GM12878 (cell line): ENCODE measurements around the gene CD101. TPM values are rescaled to one million over a fixed set of nuclear protein-coding genes. Genes with fewer than 3 reads are reported as not detected.

ENCODE experiments used
- ATAC-seq: fragments of 200-7000 bp; cut with Tn5 transposase; 3 replicates; pipeline ENCODE4 v1.9.1; 2020; ENCODE audit warnings: mild to moderate bottlenecking, moderate library complexity
- BruUV-seq: library from RNA; stranded (reverse); fragments of 400-500 nt; replicated peaks from 2 replicates; lab custom pipeline; 2021; lab: Mats Ljungman, UMichigan
- CTCF ChIA-PET: fragments of 300-600 bp; sonication (Branson Sonifier 250); formaldehyde crosslinking; extraction: SDS; loops from one replicate; lab custom pipeline; 2021; ENCODE audit warnings: inconsistent platforms; lab: Yijun Ruan, JAX
- POLR2A ChIA-PET: fragments of 350-600 bp; formaldehyde crosslinking; extraction: SDS; loops from one replicate; lab custom pipeline; 2021; ENCODE audit warnings: inconsistent platforms; lab: Charles Lee
- RAD21 ChIA-PET: fragments of 300-600 bp; sonication (Branson Sonifier 250); formaldehyde crosslinking; loops from one replicate; lab custom pipeline; 2023; ENCODE audit warnings: antibody characterized with exemption; ENCODE audit not compliant: unreplicated experiment; lab: Charles Lee
- SMC1A ChIA-PET: fragments of 300-600 bp; sonication (Branson Sonifier 250); formaldehyde crosslinking; loops from one replicate; lab custom pipeline; 2023; ENCODE audit not compliant: unreplicated experiment, uncharacterized antibody; lab: Charles Lee
- DNase-seq: peaks from one replicate; pipeline ENCODE4 v3.0.0-alpha.2; 2011; ENCODE audit warnings: low read depth, low spot score
- FAIRE-seq: peaks from 3 replicates; lab custom pipeline; 2011; peaks lifted over from hg19 to GRCh38; lab: Jason Lieb, UNC
- H2AFZ ChIP-seq: 2 replicates; pipeline ENCODE4 v1.6.0; 2011; ENCODE audit warnings: low read depth, low read length, control low read depth; ENCODE audit not compliant: control insufficient read depth
- H3K27ac ChIP-seq: 2 replicates; pipeline ENCODE4 v1.5.1; 2011; ENCODE audit warnings: control low read depth; ENCODE audit not compliant: control insufficient read depth, insufficient read depth
- H3K27me3 ChIP-seq, 2 experiments: replicated peaks in 1 of 2; 2 replicates each; pipeline versions ENCODE4 v1.6.0 to v1.6.1; 2011; ENCODE audit warnings: low read length in 1 of 2; ENCODE audit not compliant: control insufficient read depth in 2 of 2, insufficient read depth in 2 of 2
- H3K36me3 ChIP-seq, 2 experiments: 2 replicates each; pipeline ENCODE4 v1.5.1; 2011; ENCODE audit warnings: low read length in 1 of 2; ENCODE audit not compliant: control insufficient read depth in 2 of 2, insufficient read depth in 2 of 2
- H3K4me1 ChIP-seq: 2 replicates; pipeline ENCODE4 v1.6.1; 2011; ENCODE audit warnings: mild to moderate bottlenecking, low read length, moderate library complexity, mixed read lengths; ENCODE audit not compliant: control insufficient read depth, insufficient read depth
- H3K4me2 ChIP-seq: 2 replicates; pipeline ENCODE4 v1.6.0; 2011; ENCODE audit warnings: control low read depth; ENCODE audit not compliant: control insufficient read depth, insufficient read depth
- H3K4me3 ChIP-seq: fragments of 200-600 bp; sonication (generic); 2 replicates; pipeline ENCODE4 v1.5.1; 2016
- H3K79me2 ChIP-seq: 2 replicates; pipeline ENCODE4 v1.6.0; 2011; ENCODE audit warnings: low read length; ENCODE audit not compliant: control insufficient read depth, insufficient read depth
- H3K9ac ChIP-seq: 2 replicates; pipeline ENCODE4 v1.8.0; 2011; ENCODE audit warnings: low read length, control low read depth, mixed read lengths; ENCODE audit not compliant: control insufficient read depth, insufficient read depth
- H3K9me3 ChIP-seq: replicated peaks from 3 replicates; pipeline ENCODE4 v1.5.1; 2011; ENCODE audit warnings: mild to moderate bottlenecking, low read length; ENCODE audit not compliant: control insufficient read depth, insufficient read depth
- H4K20me1 ChIP-seq: 2 replicates; pipeline ENCODE4 v1.6.0; 2011; ENCODE audit not compliant: control insufficient read depth, insufficient read depth
- BACH1 ChIP-seq: fragments of 450-650 bp; IDR thresholded peaks from 2 replicates; pipeline ENCODE4 v1.6.1; 2017; ENCODE audit warnings: mild to moderate bottlenecking, borderline replicate concordance
- BRCA1 ChIP-seq: IDR thresholded peaks from 2 replicates; pipeline ENCODE4 v1.6.1; 2011; ENCODE audit warnings: low read depth, low read length, improper control_type of control experiment
- CEBPB ChIP-seq, 2 experiments: fragments of 150-350 bp in 1 of 2; IDR thresholded peaks; 2 replicates each; pipeline ENCODE4 v1.6.1; 2012 to 2014; ENCODE audit warnings: low read depth in 2 of 2, low read length in 2 of 2, borderline replicate concordance in 1 of 2, inconsistent platforms in 1 of 2
- CTCF ChIP-seq, 3 experiments: IDR thresholded peaks in 2 of 3; conservative IDR thresholded peaks in 1 of 3; 2 replicates each; pipeline ENCODE4 v1.5.1; 2011; ENCODE audit warnings: low read depth in 3 of 3, low read length in 3 of 3, mild to moderate bottlenecking in 3 of 3, control low read depth in 2 of 3, moderate library complexity in 2 of 3, inconsistent platforms in 1 of 3, mixed read lengths in 1 of 3; ENCODE audit not compliant: control insufficient read depth in 2 of 3, insufficient read depth in 1 of 3; ENCODE audit errors: extremely low read depth in 1 of 3
- HSF1 ChIP-seq: fragments of 150-350 bp; IDR thresholded peaks from 2 replicates; pipeline ENCODE4 v1.6.1; 2014; ENCODE audit warnings: mild to moderate bottlenecking, low read depth, low read length
- KLF5 ChIP-seq: fragments of 450-650 bp; IDR thresholded peaks from 2 replicates; pipeline ENCODE4 v1.6.1; 2014; ENCODE audit warnings: mild to moderate bottlenecking; ENCODE audit not compliant: partially characterized antibody
- MAX ChIP-seq: IDR thresholded peaks from 2 replicates; pipeline ENCODE4 v1.6.1; 2012; ENCODE audit warnings: low read depth, low read length, improper control_type of control experiment
- NFIC ChIP-seq: IDR thresholded peaks from 2 replicates; pipeline ENCODE4 v1.6.1; 2012; ENCODE audit warnings: low read depth, mild to moderate bottlenecking, inconsistent platforms, low read length, moderate library complexity
- NR2C2 ChIP-seq: IDR thresholded peaks from 2 replicates; pipeline ENCODE4 v1.6.1; 2011; ENCODE audit warnings: borderline replicate concordance, low read depth; ENCODE audit not compliant: control insufficient read depth, insufficient read length
- PKNOX1 ChIP-seq: fragments of 450-650 bp; IDR thresholded peaks from 2 replicates; pipeline ENCODE4 v1.6.1; 2016; ENCODE audit warnings: mild to moderate bottlenecking
- POLR2A ChIP-seq: IDR thresholded peaks from 2 replicates; pipeline ENCODE4 v1.6.1; 2011; ENCODE audit warnings: low read depth, mild to moderate bottlenecking, low read length
- POU2F2 ChIP-seq: IDR thresholded peaks from 3 replicates; pipeline ENCODE4 v1.6.1; 2011; ENCODE audit warnings: low read depth, mild to moderate bottlenecking, low read length, borderline replicate concordance
- RELA ChIP-seq: fragments of 450-650 bp; IDR thresholded peaks from 2 replicates; pipeline ENCODE4 v1.8.0; 2014; ENCODE audit warnings: borderline replicate concordance; ENCODE audit not compliant: partially characterized antibody
- SRF ChIP-seq, 2 experiments: IDR thresholded peaks; 2 replicates each; pipeline ENCODE4 v1.6.1; 2011; ENCODE audit warnings: low read depth in 2 of 2, low read length in 2 of 2, mild to moderate bottlenecking in 1 of 2, moderate library complexity in 1 of 2
- STAT1 ChIP-seq: fragments of 450-650 bp; conservative IDR thresholded peaks from 2 replicates; pipeline ENCODE4 v1.6.1; 2014; ENCODE audit warnings: antibody characterized with exemption, mild to moderate bottlenecking
- SUPT20H ChIP-seq: IDR thresholded peaks from 2 replicates; pipeline ENCODE4 v1.6.1; 2011; ENCODE audit warnings: low read depth, mild to moderate bottlenecking, low read length, moderate library complexity, borderline replicate concordance; ENCODE audit not compliant: control insufficient read depth
- USF1 ChIP-seq: IDR thresholded peaks from 2 replicates; pipeline ENCODE4 v1.6.1; 2011; ENCODE audit warnings: borderline replicate concordance, low read depth, mild to moderate bottlenecking, moderate library complexity, mixed read lengths, low read length; ENCODE audit not compliant: insufficient read depth; ENCODE audit errors: extremely low read length
- WGBS: methylation state at CpG from one replicate; pipeline ENCODE4 v1.1.6; 2016; ENCODE audit warnings: low lambda C conversion rate; ENCODE audit not compliant: insufficient replicate concordance, insufficient coverage; ENCODE audit errors: missing lambda C conversion rate; 5-methylcytosine and 5-hydroxymethylcytosine counted together
- in situ Hi-C: fragments of 300-500 bp; cut with MboI; formaldehyde crosslinking; loops from 9 replicates; pipeline ENCODE4 v1.14.3; 2018; ENCODE audit warnings: mixed read lengths
- intact Hi-C: fragments of 100-400 bp; cut with micrococcal nuclease; formaldehyde crosslinking; loops from one replicate; pipeline ENCODE4 v1.14.2; 2022; ENCODE audit not compliant: unreplicated experiment
- polyA plus RNA-seq, 11 experiments: library from polyadenylated mRNA; depleted of rRNA in 4 of 11; unstranded in 6 of 11; stranded (reverse) in 5 of 11; fragments of >200 nt; fragmentation: Nextera tagmentation in 4 of 11; fragmentation: Illumina TruSeq in 1 of 11; extraction: Ambion mirVana in 4 of 11; extraction: Trizol in 1 of 11; gene quantifications; 1 replicate in 1 of 11; 2 replicates in 10 of 11; pipeline versions ENCODE4 v1.2.1 to v1.2.3, GENCODE V29; 2011 to 2016; ENCODE audit warnings: inconsistent platforms in 2 of 11, missing spikeins in 2 of 11, low read depth in 1 of 11
- total RNA-seq, 4 experiments: library from RNA; depleted of rRNA in 3 of 4; stranded (reverse); fragments of >200 nt in 3 of 4; fragmentation: Illumina TruSeq in 1 of 4; extraction: Trizol in 1 of 4; gene quantifications; 2 replicates each; pipeline versions ENCODE4 v1.2.1 to v1.2.3, GENCODE V29; 2013 to 2021

The CD101 gene
- total and polyA plus RNA-seq, 10 of the 15 experiments (the other 5 are each of a cell fraction or from before 2014, with no cell fraction given) = 0.56 to 7.9 (median 2.9) TPM

GRCh38 chr1:117030271-117030877 is 28.8 kb downstream of the CD101 start (continued):
- no peak for TF ChIP-seq CEBPB (IDR thresholded peaks at IDR 0.05; ENCODE audit: borderline replicate concordance in 1 of 2, low read depth in 2 of 2, low read length in 2 of 2)

GRCh38 chr1:117032266-117032665 is 30.7 kb downstream of the CD101 start:
- 97% methylated on average over 3 of the region's 3 CpGs for WGBS
- FAIRE-seq (no peak), DNase-seq (no peak), ATAC-seq (no peak)
- CTCF ChIA-PET = no interaction called here
- Histone ChIP-seq H2AFZ (no peak overlapping the region), H3K4me1 (no peaks in the 10 kb centered on the region), H3K4me2 (no peak overlapping the region), H3K27me3 (no peaks in the 10 kb centered on the region), H3K36me3 (no peaks in the 10 kb centered on the region), H4K20me1 (no peaks in the 10 kb centered on the region), H3K9me3 (no peaks in the 10 kb centered on the region), H3K9ac (no peak overlapping the region), H3K4me3 (no peak overlapping the region), H3K79me2 (no peaks in the 10 kb centered on the region), H3K27ac (no peak overlapping the region)
- in situ Hi-C loops = no loop called here
- RAD21 ChIA-PET = no interaction called here
- SMC1A ChIA-PET = interaction anchor here (0.9 to 1.5 kb wide), 4 partner anchors 10 to 78 kb away, joined by 3 read pairs; partner anchors contain the start of gene TTF2
- BruUV-seq = no TSS peak
- POLR2A ChIA-PET = no interaction called here
- intact Hi-C loops = no loop called here
- TF ChIP-seq BACH1 = no peak
- TF ChIP-seq NFIC = no peak
- no peak for TF ChIP-seq RELA
- TF ChIP-seq BRCA1 = no peak
- TF ChIP-seq KLF5 = no peak
- TF ChIP-seq CTCF (IDR thresholded peaks at IDR 0.05 in 2 of 3, conservative IDR thresholded peaks at IDR 0.05 in 1 of 3; ENCODE audit: control insufficient read depth in 2 of 3, extremely low read depth in 1 of 3, insufficient read depth in 1 of 3, low read depth in 3 of 3, low read length in 3 of 3) = no peak
- no peak for TF ChIP-seq POLR2A
- no peak for TF ChIP-seq STAT1
- no peak for TF ChIP-seq SUPT20H
- TF ChIP-seq NR2C2 = no peak
- TF ChIP-seq HSF1 = no peak
- no peak for TF ChIP-seq POU2F2
- TF ChIP-seq SRF (IDR thresholded peaks at IDR 0.05; ENCODE audit: low read depth in 2 of 2, low read length in 2 of 2) = no peak
- TF ChIP-seq MAX = no peak
- TF ChIP-seq USF1 = no peak
- TF ChIP-seq PKNOX1 = no peak
